OCI-LY3 (cell line): ENCODE results near the gene RNF146.

Experiments
- EZH2phosphoT487 ChIP-seq: fragments of 200-600 bp; shearing (Covaris generic); IDR thresholded peaks from 2 replicates; pipeline ENCODE4 v1.6.1; 2018; ENCODE audit warnings: antibody characterized with exemption, mixed run types, low read depth
- TF ChIP-seq, protein P1 (sequence below): fragments of 200-600, 300-600 bp; sonication (generic); IDR thresholded peaks from 2 replicates; pipeline ENCODE4 v1.5.1; 2014; ENCODE audit warnings: antibody characterized with exemption, low read length, low read depth

GRCh38 chr6:127243501-127243900 is 23.2 kb upstream of the RNF146 start:
- TF ChIP-seq, protein P1, sequence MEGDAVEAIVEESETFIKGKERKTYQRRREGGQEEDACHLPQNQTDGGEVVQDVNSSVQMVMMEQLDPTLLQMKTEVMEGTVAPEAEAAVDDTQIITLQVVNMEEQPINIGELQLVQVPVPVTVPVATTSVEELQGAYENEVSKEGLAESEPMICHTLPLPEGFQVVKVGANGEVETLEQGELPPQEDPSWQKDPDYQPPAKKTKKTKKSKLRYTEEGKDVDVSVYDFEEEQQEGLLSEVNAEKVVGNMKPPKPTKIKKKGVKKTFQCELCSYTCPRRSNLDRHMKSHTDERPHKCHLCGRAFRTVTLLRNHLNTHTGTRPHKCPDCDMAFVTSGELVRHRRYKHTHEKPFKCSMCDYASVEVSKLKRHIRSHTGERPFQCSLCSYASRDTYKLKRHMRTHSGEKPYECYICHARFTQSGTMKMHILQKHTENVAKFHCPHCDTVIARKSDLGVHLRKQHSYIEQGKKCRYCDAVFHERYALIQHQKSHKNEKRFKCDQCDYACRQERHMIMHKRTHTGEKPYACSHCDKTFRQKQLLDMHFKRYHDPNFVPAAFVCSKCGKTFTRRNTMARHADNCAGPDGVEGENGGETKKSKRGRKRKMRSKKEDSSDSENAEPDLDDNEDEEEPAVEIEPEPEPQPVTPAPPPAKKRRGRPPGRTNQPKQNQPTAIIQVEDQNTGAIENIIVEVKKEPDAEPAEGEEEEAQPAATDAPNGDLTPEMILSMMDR: no peak
- no peak for TF ChIP-seq EZH2phosphoT487
